NCI-H82 treated with DMSO at 0.1 percent for 48 hours (cell line): ENCODE results near the gene CAPZB.

Experiments
- DNase-seq: peaks from one replicate; lab custom pipeline; 2025; ENCODE audit not compliant: unreplicated experiment; lab: John Stamatoyannopoulos, UW

CAPZB gene

DNA sequence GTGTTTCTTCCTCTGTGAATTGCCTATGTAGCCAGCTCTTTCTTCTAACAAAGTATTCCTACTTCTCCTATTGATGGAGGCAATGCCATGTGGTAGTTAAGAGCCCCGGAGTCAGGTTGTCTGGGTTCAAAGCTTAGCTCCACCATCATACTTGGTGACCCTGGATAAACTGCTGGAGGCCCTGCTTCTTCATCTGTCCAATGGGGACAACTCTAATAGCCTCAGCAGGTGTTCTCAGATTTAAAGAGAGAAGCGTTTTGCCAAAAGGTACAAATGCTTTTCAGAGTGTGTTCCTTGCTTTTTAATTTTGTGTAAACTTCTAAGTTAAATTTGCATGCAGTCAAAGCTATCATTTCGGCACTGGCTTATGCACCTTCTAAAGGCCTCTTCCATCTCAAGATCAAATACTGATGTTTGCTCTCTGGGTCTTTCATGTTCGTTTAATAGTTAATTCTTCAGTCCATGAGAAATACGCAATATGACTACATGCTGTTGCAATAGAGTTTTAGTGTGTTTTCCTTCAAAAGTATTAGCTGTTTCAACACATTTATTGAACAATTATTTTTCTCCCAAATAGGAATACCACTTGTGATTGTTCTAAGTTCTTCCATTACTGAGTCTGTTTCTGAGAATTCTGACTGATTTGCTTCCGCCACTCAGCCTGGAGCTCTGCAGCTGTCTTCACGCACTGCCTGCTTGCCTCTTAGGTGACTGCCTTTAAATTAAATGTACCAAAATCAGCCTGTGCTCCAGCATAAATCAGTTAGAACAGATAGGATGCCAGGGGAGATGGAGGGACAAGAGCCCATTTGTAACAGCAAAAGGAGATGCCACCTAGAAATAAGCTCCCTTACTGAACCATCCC lies 75.6 kb downstream of the CAPZB start:
- DNase-seq, result no peak

DNA sequence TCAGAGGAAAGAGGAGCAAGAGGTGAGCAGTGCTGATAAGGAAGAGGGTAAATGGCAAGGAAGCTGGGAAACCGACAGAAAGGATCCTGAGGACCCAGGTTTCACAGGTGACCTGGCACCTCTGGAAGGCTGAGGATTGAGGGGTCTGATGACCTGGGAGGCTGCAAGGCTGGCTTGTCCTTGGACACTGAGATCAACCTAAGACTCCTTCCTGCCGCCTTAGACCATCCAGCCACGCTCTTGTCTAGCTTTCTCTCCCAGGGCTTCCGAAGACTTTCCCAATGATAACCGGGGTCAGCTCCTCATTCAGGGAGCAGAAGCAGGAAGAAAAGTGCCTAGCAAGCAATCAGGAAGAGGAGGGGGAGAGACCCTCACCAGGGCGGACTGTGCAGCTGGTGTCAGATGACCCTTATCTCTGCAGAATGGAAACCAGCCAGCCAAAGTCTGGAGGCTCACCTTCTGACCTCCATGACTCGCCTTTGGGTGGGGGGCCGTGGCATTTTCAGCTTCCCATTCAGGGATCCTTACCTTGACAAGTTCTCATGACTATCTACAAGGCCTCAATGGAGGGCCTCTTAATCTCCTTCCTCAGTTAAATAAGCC lies 77.7 kb downstream of the CAPZB start:
- no peak for DNase-seq

DNA sequence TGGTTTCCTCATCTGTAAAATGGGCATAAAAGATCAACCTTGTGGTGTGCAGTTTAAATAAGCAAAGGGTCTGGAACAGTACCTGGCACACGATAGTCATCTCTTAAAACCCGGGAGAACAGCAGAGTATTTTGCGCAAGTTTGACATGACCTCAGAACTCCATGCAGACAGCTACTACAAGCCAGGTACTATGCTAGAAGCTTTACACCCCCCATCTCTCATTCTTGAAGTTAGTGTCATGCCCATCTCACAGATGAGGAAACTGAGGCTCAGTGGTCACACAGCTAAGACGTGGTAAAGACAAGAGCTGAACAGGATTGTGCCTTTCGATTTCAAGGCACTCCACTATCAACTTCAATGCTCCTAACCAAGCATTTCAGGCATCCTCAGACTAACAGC lies 78.7 kb downstream of the CAPZB start:
- no peak for DNase-seq

GRCh38 chr1:19405761-19406487 lies 79.4 kb downstream of the CAPZB start:
- peak; percentile 78 for DNase-seq

GRCh38 chr1:19405195-19405760 lies 80.1 kb downstream of the CAPZB start:
- peak; percentile 99 for DNase-seq

DNA sequence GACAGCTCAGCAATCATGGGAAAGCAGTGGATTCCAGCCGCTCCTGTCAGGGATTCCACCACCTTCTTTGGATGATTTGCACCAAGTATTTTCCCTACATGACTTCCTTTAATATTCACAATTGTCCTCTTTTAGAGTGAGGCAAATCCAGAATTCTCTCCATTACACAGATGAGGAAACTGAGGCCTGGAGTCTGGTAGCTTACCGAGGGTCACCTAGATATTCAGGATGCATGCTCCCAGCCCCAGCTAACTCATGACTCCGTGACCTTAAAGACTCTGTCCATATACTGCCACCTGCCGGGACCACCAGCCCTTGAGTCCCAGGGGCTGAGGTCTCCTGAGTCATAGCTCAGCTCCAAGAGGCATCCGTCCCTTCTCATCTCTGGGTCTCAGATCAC lies 80.6 kb downstream of the CAPZB start:
- DNase-seq, result no peak

DNA sequence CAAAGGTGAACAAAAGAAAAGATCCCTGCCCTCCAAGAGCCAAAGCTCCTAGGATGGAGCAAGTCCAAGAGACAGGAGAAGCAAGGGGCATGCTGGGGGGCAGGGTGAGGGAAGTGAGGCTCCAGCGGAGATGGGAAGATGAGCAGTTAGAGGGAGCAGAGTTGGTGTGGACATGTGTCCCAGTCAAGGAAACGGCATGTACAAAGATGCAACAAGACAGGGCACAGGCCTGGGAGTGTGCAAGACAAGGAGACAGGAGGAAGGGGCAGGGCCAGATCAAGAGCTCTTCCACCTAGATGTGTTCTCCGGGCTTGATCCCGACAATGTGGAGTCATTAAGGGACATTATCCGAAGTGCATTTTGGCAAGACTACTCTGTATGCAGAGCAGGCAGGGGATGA lies 82.1 kb downstream of the CAPZB start:
- DNase-seq, result no peak

DNA sequence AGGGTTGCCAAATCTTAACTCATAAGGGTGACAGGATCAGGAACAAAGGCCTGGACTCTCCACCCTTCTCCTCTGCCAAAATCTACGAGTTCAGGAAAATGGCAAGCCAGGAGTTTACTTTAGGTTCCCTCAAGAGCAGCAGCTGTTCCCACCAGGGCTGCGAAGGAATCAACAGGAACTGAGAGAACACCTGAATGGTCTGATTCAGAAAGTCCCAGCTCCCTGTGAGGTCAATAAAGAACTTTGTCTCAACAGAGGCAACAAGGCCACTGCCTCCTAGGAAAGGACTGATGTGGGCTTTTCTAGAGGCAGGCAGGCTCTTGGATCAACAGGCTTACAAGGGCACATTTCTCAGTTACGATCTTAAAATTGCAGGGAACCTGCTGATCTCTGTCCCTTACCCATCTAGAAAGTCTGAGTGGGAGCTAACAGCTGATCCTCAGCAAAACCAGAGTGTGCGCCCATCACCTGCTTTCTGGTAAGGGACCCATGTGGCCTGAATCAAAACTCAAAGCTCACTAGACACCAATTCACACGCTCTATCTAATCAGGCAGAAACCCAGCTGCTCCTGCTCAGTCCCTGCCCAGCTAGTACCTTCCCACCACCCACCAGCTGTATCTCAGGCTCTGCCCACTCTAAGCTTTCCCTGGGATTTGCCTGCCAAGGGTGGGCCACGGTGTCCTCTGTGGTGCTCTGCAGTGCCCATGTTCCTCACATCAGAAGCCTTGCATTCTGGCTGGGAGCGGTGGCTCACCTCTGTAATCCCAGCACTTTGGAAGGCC lies 83.1 kb downstream of the CAPZB start:
- DNase-seq, result no peak

GRCh38 chr1:19401535-19401889 lies 83.8 kb downstream of the CAPZB start:
- no peak for DNase-seq

DNA sequence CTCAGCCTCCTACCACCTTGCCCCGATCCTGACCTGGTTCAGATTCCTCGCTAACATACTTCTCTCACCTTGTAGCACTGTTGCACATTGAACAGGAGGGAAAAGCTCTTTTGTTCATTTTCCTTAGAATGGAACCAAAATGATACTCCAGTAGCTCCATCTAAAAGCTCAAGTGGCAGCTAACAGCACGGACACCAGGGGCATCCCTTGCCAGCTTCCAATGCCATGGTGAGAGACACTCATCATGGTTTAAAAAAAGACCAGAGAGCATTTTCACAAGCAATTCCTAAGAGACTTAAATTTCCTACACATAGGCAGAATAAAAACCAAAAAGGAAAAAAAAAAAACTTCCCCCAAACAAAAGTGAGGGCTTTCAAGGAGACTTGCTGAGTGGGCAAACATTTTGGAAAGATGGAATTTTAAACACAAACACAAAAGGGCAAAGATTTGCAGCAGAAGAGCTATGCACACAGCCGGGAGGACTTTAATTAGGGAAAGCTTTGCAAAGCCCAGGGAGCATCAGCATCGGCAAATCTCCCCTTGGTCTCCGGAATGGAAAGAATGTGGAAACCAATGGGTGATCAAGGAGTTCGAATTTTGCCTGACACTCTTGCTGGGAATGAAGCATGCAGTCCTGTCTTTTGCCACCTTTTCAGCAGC lies 84.3 kb downstream of the CAPZB start:
- DNase-seq, result no peak

DNA sequence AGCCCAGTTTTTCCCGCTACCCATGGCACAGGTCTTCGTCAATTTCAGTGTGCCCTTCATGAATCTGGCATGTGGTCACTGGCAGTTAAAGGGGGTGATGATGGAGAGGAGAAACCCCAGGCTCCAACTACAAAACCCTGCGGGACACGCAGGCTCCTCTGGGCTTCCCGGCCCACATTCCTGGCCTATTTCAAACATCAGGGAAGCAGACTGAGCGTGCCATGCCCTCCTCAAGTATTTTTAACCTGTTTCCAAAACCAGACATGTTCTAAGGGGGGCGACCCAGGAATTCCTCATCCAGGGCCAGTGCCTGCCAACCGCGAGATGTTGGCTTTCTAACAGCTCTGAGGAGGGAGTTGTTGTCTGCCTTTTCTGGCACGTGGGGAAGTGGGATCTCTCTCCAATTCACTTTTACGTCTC lies 85.1 kb downstream of the CAPZB start:
- DNase-seq, result no peak

GRCh38 chr1:19398309-19398760 lies 87.0 kb downstream of the CAPZB start:
- DNase-seq, result no peak

DNA sequence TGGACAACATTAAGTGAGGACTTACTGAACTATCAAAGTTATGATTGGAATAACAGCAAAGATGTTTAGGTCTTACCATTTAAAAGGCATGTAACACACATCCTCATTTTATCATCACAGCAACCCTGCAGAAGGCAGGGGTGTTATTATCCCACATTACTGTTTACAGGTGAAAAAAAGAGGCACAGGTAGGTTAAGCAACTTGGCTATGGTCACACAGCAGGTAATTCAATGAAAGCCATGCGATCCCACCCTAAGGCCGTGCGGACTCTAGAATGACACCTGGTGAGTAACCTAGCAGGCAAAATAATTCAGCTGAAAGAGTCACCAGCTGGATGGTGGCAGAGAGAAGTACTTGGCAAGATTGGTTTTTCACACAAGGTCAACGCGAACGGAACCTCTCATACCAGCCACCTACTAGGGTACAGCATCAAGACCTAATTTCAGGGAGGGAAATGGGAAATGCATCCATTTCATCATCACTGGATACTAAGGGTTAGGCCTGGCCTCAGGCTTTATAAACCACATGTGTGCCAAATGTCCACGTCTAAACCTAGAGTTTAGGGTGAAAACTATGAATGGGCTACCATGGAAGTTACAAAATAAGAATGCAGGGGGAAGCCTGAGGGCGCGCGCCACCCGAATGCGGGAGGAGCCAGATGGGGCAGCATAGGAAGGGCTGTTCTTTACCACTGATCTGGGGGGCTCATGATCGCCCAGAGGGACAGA lies 88.0 kb downstream of the CAPZB start:
- no peak for DNase-seq

- no peak for DNase-seq
Observed at GRCh38 chr1:19396280-19396679, 89.1 kb downstream of the CAPZB start.

GRCh38 chr1:19395678-19396192 lies 89.6 kb downstream of the CAPZB start:
- no peak for DNase-seq

DNA sequence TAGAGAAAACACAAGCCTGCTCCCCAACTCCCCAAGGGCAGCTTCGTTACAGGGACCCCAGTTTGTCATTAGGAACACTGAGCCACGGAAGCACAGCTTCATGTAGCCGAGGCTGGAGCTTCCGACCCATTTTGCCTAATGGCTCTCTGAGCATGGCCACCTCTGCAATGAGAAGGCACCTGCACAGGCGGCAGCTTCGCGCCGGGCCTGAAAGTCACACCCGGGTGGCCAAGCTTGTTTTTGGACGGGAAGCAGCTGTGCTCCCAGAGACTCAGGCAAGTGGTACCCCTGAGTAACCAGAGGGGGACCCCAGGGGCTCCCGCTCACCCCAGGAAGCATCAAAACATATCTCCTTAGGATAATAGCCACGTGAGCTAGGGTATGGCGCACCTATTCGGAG lies 92.3 kb downstream of the CAPZB start:
- DNase-seq, result no peak

DNA sequence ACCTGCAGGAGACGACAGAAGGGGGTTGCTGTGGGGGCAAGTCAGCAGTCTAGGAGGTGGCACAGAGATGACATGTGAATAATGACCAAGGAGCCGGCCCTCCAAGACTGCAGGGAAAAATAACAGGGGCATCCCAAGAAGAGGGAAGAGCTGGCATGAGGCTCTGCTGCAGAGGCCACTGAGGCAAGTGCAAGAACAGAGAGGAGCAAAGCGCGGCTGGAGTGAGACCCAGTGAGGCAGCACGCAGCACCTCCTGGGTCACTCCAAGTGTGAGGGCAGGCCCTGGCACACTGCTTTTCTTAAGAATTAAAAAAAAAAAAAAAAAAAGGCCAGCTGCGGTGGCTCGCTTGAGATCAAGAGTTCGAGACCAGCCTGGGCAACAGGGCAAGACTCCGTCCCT lies 93.1 kb downstream of the CAPZB start:
- no peak for DNase-seq

GRCh38 chr1:19391596-19391981 lies 93.8 kb downstream of the CAPZB start:
- no peak for DNase-seq

DNA sequence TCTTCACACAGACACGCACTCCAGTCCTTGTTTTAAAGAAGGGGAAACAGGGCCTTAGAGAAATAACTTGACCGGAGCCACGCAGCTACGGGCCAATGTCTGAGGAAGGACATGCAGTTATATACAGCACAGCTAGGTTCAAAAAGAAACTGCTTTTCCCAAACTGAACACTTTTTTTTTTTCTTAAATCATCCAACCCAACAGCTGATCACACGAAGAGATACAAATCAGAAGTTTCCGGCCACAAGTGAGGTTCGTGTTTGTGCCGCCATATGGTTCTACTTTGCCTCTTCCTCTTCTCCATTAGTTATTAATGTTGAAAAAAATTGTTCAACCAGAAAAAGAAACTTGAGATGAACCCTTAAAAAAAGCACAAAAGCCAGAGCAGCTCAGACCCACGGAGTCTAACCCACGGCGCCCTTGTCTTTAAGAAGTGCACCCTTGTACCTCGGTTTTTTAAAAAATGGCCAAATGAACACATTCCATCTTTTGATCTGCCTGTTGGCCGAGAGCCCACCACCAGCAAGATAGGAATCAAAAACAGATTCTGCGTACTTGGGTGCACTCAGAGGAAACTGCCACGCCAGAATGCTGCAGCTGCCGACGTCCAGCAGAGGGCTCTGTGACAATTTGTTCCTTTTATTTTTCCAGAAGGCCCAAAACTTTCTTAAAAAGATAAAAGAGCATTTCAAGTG lies 94.3 kb downstream of the CAPZB start:
- no peak for DNase-seq
